Cerebellar cortex (tissue), 1 donor: ENCODE measurements around the gene DDX46.
"Not testable (repeated sequence)": the region's sequence is repeated elsewhere in the genome, so short reads cannot be mapped to it uniquely, and the experiment has no call there.

ENCODE experiments used
- DNase-seq: peaks from one replicate; pipeline ENCODE4 v3.0.0-alpha.2; 2015; ENCODE audit warnings: low spot score

The DDX46 gene

GRCh38 chr5:134784946-134785620, 26.5 kb downstream of the DDX46 start:
- no peak for DNase-seq

GRCh38 chr5:134787692-134788091, 29.1 kb downstream of the DDX46 start:
- no peak for DNase-seq

GRCh38 chr5:134791580-134791979, 33.0 kb downstream of the DDX46 start:
- DNase-seq = no peak

GRCh38 chr5:134792286-134792685, 33.7 kb downstream of the DDX46 start:
- no peak for DNase-seq

- DNase-seq = no peak
These were observed 34.5 kb downstream of the DDX46 start for GRCh38 chr5:134793111-134793510.

GRCh38 chr5:134794082-134794481, 35.5 kb downstream of the DDX46 start:
- no peak for DNase-seq

- no peak for DNase-seq
These were observed 36.2 kb downstream of the DDX46 start for GRCh38 chr5:134794819-134795218.

- no peak for DNase-seq
These were observed 39.9 kb downstream of the DDX46 start for GRCh38 chr5:134798468-134798867.

GRCh38 chr5:134803821-134804220, 45.2 kb downstream of the DDX46 start:
- no peak for DNase-seq

GRCh38 chr5:134813407-134813806, 54.8 kb downstream of the DDX46 start:
- no peak for DNase-seq

GRCh38 chr5:134813827-134814226, 55.2 kb downstream of the DDX46 start:
- no peak for DNase-seq

GRCh38 chr5:134817006-134817405, 58.4 kb downstream of the DDX46 start:
- DNase-seq = no peak

GRCh38 chr5:134818776-134819175, 60.2 kb downstream of the DDX46 start:
- DNase-seq = no peak

- DNase-seq = no peak
These were observed 60.9 kb downstream of the DDX46 start for GRCh38 chr5:134819407-134819963.

GRCh38 chr5:134821841-134822240, 63.3 kb downstream of the DDX46 start:
- no peak for DNase-seq

GRCh38 chr5:134824681-134825080, 66.1 kb downstream of the DDX46 start:
- DNase-seq = no peak

- no peak for DNase-seq
These were observed 66.6 kb downstream of the DDX46 start for GRCh38 chr5:134825212-134825611.

- DNase-seq = no peak
These were observed 74.9 kb downstream of the DDX46 start for GRCh38 chr5:134833340-134834032.

GRCh38 chr5:134835623-134836022, 77.0 kb downstream of the DDX46 start:
- DNase-seq = no peak

GRCh38 chr5:134837530-134838181, 79.1 kb downstream of the DDX46 start:
- DNase-seq = no peak

- DNase-seq = not testable (repeated sequence)
These were observed 79.8 kb downstream of the DDX46 start for GRCh38 chr5:134838361-134838760.

GRCh38 chr5:134840811-134841210, 82.2 kb downstream of the DDX46 start:
- DNase-seq = no peak

GRCh38 chr5:134844252-134844651, 85.7 kb downstream of the DDX46 start:
- no peak for DNase-seq
